Stimulated activated CD8-positive, alpha-beta memory T cell treated with anti-CD3 and anti-CD28 coated beads, Interleukin-12 subunit alpha, Interleukin-12 subunit beta, amount 100 ng/mL, for 24 hours (primary cell): ENCODE data around the gene PTPRD.
"Not testable (repeated sequence)": the region's sequence is repeated elsewhere in the genome, so short reads cannot be mapped to it uniquely, and the experiment has no call there.

Source experiments
- DNase-seq: peaks from one replicate; pipeline ENCODE4 v3.0.0-alpha.2; 2020; ENCODE audit errors: extremely low read depth

PTPRD gene

DNA sequence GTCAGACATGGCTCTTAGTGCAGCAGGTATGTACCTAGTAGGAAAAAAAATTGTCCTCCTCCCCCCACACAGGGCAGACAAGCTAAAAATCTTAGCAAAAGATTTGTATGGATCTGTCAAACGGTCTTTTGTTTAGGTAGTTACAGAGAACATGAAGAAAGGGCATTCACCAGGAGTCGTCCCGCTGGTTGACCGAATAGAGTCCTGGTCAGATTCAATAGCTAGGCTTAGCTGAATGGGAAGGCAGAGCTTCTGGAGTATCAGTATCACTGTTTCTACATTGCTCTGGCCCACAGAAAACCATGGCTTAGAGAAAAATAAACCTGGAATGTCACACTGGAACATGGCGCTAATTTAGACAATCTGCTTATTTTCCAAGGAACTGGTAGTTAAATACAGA is 642.3 kb downstream of the PTPRD start:
- no peak for DNase-seq

DNA sequence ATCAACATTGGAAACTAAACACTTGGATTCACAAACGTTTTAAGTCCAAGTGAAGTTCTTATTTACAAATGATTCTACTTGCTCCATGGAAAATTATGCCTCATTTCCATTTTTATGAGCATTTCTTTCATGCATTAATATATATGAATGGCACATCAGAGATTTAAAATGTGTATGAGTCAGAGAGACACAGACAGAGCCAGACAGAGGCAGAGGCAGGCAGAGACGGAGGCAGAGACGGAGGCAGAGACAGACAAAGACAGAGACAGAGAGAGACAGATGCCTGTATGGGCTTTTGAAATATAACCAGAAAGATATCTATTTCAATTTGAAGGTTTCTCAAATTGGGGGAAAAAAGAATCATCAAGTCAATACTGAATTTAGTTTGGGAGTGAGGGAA is 649.0 kb downstream of the PTPRD start:
- no peak for DNase-seq

GRCh38 chr9:9961934-9962333 is 650.9 kb downstream of the PTPRD start:
- no peak for DNase-seq

DNA sequence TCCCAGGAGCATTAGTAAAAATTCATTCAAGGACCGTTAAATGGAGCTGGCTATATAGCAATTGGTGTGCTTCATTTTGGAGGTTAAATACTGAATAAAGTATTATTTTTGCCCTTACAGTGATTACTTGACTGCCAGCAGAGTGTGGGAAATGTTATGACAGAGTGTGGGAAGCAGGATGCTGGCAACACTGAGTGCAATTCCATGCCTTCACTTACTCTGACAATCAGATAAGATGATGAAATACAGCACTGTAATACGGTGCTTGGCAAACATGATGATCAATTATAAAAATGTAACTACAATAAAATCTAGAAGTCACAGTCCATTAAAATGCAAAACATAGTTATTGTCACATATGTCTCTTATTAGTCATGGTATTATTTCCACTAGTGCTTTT is 651.3 kb downstream of the PTPRD start:
- DNase-seq, result no peak

- DNase-seq, result no peak
Measured at GRCh38 chr9:9951556-9952160, 661.1 kb downstream of the PTPRD start.

GRCh38 chr9:9950813-9951212 is 662.0 kb downstream of the PTPRD start:
- no peak for DNase-seq

- no peak for DNase-seq
Measured at GRCh38 chr9:9949978-9950377, 662.8 kb downstream of the PTPRD start.

DNA sequence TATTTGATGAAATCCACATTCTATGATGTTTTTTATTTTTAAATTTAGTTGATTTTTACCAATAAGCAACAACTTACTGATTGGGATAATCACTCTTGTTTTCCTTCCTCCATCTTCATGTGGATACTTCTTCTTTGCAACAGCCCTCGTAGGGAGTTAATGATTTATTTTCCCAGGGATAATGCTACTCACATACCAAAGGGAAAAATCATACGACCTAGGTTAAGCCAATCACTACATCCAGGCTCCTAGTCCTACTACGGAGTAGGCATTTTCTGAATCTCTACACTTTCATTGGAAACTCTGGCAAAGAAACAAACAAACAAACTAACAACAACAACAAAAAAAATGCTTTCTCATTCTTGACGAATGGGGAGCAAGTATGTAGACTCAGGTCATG is 663.4 kb downstream of the PTPRD start:
- DNase-seq, result no peak

GRCh38 chr9:9945966-9946365 is 666.8 kb downstream of the PTPRD start:
- no peak for DNase-seq

- no peak for DNase-seq
Measured at GRCh38 chr9:9942764-9943424, 669.9 kb downstream of the PTPRD start.

- DNase-seq, result no peak
Measured at GRCh38 chr9:9938432-9938831, 674.4 kb downstream of the PTPRD start.

- DNase-seq, result not testable (repeated sequence)
Measured at GRCh38 chr9:9931464-9931863, 681.3 kb downstream of the PTPRD start.

DNA sequence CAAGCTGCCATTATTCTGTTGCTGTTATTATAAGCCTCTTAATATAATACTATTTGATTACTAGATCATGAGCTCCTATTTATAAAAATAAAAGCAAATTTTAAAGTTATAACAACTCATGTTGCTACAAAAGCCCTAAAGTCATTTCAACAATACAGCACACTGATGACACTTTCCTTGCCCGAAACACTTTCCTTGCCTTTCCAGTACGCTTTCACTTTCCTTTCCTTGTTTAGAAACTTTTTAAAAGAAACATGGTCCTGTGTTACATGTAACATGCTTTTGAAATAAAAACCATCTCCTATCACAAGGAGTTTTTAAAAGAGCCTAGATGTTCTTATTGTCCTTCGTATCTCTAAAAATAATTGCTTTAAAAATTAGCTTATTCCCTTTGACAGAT is 688.4 kb downstream of the PTPRD start:
- no peak for DNase-seq

DNA sequence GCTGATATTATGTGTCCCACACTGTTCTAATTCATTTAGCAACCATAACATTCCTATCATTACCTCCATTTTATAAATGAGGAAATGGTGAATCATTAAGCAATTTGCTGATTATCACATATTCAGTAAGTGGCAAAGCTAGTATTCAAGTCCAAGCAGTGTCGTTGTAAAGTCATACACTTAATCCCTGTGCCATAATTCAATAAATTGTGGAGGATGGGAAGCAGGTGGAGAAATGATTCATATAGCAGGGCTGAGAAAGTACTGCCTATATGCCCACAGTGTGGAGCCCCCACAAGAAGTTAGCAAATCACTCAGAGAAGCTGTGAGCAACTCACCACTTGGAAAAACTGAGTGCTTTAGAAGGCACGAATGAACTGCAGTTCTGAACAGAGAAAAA is 691.0 kb downstream of the PTPRD start:
- DNase-seq, result no peak

DNA sequence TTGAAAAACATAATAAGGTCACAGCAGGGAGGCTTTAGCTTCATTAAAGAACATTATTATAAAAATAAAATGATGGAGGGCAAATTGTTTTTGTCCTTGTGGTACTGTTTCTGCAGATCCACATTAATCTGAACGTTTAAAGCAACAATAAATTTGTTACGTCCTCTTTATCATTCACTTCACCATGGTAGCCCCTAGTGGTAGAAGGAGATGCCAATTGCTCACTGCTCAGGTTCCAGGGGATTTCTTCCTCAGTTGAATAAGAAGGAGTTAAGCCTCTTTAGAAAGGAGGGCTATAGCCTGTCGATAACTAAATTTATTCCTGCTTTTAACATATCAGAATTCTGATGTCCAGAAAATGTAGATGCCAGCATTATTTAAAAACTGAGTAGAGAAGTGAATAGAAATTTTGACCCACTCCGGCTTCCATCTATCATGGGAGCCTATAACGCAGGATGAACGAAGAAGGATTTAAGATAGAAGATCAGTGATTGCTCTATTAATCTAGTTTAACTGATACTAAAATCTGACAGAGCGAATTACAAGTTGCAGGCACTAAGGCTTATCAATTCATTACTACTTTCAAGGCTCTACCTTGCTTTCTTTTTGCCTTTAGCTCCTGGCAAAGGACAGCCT is 692.3 kb downstream of the PTPRD start:
- no peak for DNase-seq

GRCh38 chr9:9919174-9919775 is 693.5 kb downstream of the PTPRD start:
- DNase-seq, result no peak

GRCh38 chr9:9917400-9917799 is 695.4 kb downstream of the PTPRD start:
- DNase-seq, result no peak

DNA sequence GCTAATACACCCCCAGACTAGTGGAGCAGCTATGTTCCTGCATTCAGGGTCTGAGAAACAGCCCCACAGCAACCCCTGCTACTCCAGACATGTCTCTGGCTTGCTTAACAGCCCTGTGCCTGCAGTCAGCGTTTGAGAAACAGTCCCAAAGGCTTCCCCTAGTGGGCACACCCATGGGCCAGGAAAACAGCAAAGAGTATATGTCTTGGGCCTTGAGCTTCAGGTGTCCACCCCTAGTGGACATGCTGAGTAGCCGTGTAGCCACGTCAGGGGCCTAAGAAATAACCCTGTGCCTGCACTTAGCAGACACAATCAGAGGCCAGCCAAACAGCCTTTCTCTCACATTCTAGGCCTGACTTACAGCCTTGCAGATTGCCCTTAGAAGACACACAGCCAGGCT is 698.6 kb downstream of the PTPRD start:
- no peak for DNase-seq

- DNase-seq, result no peak
Measured at GRCh38 chr9:9913276-9913832, 699.4 kb downstream of the PTPRD start.

- no peak for DNase-seq
Measured at GRCh38 chr9:9912459-9912858, 700.3 kb downstream of the PTPRD start.

GRCh38 chr9:9905736-9906135 is 707.1 kb downstream of the PTPRD start:
- no peak for DNase-seq

DNA sequence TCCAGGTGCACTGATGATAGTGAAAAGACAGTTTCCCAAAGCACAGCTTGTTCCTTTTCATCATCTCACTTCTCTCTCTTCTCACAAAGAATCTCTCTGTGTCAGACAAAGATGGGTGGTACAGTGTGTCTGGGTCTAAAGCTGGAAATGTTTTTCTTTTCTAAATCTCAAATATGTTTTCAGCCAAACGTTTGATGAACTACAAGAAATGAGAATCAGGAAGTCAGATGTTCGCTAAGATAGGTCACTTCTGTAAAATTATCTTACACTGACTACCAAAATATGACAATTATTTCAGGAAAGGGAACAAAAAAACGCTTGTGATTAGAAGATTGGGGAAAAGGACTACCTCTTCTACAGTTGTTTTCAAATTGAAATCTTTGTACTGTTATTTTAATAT is 708.8 kb downstream of the PTPRD start:
- DNase-seq, result no peak

DNA sequence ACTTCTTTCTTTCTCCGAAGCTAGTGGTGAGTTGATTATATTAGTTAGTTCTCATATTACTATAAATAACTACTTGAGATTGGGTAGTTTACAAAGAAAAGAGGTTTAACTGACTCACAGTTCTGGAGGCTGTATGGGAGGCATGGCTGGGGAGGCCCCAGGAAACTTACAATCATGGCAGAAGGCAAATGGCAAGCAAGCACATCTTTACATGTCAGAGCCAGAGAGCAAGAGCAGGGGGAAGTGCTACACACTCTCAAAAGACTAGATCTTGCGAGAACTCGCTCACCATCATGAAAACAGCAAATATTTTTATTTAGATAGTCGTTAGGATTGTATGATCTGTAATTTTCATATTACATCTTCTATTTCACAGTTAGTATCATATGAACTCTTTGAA is 711.2 kb downstream of the PTPRD start:
- no peak for DNase-seq
